HUES48 (cell line): Measurements from ENCODE around the gene DTYMK.

Experiments
- H3K27ac ChIP-seq: one replicate; pipeline ENCODE4 v1.7.0; 2013; ENCODE audit warnings: low read depth, low read length, inconsistent platforms
- H3K27me3 ChIP-seq: 2 replicates; pipeline ENCODE4 v1.6.1; 2013; ENCODE audit warnings: mild to moderate bottlenecking, low read length; ENCODE audit not compliant: control insufficient read depth, insufficient read depth
- H3K36me3 ChIP-seq: 2 replicates; pipeline ENCODE4 v1.6.1; 2013; ENCODE audit warnings: low read length; ENCODE audit not compliant: control insufficient read depth, insufficient read depth
- H3K4me1 ChIP-seq: 2 replicates; pipeline ENCODE4 v1.6.1; 2013; ENCODE audit warnings: mild to moderate bottlenecking, low read length; ENCODE audit not compliant: control insufficient read depth, insufficient read depth
- H3K4me3 ChIP-seq: 2 replicates; pipeline ENCODE4 v1.5.1; 2013; ENCODE audit warnings: mild to moderate bottlenecking, low read depth, low read length
- H3K9ac ChIP-seq: 2 replicates; pipeline ENCODE4 v1.6.1; 2013; ENCODE audit warnings: mild to moderate bottlenecking, low read depth, low read length, moderate library complexity
- H3K9me3 ChIP-seq: 2 replicates; pipeline ENCODE4 v1.6.1; 2013; ENCODE audit warnings: low read length; ENCODE audit not compliant: control insufficient read depth, insufficient read depth

Gene DTYMK

DNA sequence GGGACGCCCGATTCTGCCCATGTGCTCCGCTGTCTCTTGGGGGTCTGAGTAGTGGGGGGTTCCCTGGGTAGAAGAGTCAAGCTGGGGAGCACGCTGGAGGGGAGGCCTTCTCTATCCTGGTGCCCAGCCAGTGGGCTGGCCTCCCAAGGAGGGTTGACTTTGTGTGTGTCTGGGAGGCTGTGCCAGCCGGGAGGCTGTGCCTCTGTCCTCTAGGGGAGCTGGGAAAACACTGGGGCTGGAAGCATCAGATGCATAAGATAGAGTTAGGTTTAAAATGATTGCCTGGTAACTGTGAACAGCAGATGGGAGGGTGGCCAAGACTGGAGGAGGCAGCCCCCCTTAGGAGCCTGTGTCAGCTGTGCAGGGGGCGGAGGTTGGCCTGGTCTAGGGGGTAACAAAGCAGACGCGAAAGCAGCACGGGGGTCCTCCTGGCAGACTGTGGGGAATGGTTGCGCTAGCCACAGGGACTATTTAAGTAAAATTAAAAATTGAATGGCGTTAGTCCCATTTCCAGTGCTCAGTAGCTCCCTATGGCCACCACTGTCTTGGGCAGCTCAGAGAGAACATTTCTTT is 16.5 kb upstream of the DTYMK start:
- Histone ChIP-seq H3K9me3 (no peaks in the 10 kb centered on the region), H3K27ac (peak overlapping the region; percentile 78), H3K36me3 (peaks cover 35% of the 10 kb centered on the region), H3K9ac (peak overlapping the region; percentile 30; the same call in 1 of the 2 replicates), H3K27me3 (no peaks in the 10 kb centered on the region), H3K4me3 (peak overlapping the region; percentile 68), H3K4me1 (peaks cover 6% of the 10 kb centered on the region; the same call in 1 of the 2 replicates)

DNA sequence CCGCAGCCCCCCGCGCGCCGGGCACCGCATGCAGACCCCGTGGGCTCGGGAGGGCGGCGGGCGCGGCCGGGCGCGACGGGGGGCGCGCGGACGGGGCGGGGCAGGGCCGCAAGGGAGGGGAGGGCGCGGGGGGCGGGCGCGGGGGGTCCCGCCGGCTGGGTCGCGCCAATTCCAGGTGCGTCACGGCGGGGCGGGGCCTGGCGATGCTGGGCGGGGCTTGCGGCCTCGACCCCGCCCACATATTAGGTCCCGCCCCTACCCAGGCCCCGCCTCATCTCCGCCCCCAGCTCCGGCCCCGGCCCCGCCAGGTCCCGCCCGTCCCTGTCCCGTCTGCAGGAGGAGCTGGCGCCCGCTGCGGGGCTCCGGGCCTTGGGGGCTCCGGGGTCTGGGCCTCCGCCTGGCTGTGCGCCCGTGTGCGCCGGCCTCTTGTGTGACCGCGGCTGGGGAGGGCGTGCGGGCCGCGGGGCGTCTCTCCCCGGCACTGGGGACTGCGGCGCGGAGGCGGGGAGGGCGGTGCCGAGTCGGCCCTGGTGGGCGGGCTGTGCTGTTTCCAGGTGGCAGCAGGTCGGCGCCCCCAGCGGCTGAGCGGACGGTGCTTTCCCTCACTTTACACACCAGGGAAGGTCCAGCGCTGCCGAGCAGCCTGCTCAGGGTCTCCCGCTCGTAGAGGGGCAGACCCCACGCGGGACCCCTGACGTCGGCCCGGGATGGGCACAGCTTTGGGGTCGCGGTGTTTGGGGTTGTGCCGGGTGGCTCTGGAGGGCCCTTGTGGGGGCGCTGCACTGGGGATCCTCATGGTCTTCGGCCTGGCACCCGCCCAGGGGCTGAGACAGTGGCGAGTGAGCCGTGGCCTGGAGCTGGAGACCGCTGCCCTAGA is 15.8 kb upstream of the DTYMK start:
- Histone ChIP-seq H3K9me3 (no peaks in the 10 kb centered on the region), H3K27ac (peak overlapping the region; percentile 98), H3K4me1 (peaks cover 6% of the 10 kb centered on the region; the same call in 1 of the 2 replicates), H3K4me3 (peak overlapping the region; percentile 83), H3K9ac (peak overlapping the region; percentile 66; the same call in 1 of the 2 replicates), H3K36me3 (peaks cover 29% of the 10 kb centered on the region), H3K27me3 (no peaks in the 10 kb centered on the region)

DNA sequence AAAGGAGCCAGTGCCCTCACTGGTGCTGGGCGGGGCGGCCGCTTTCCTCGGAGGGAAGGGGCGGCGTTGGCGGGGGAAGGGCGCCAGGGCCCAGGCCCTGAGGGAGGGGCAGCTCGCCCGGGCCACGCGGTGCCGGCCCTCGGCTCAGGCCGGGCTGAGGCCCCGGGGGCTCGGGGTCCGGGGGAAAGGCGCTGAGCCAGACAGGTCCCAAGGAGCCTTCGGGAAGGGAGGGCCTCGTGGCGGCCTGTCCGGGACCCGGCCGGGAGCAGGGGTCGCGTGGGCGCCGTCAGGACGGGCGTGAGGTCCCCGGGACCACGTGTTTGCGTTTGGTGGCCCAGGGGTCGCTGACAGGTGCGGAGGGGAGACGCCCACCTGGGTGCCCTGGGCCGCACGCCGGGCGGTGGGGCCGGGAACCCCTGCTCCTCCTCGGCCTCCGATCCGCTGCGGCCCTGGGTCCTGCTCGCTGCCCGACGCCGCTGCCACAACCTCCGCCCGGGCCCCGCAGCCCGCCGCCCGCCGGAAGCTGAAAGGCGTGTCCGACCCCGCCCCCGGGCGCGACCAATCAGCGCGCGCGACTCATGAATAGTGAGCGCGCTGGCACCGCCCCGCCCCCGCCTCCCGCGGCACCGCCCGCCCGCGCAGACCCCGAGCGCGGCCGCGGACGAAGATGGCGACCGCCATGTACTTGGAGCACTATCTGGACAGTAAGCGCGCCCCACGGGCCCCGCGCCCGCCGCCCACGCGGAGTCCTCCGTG is 15.0 kb upstream of the DTYMK start, which contains the start of gene ING5:
TSS of gene ING5 (plus strand) at position 641 of the 756 bp plus-strand sequence. CDS start at position 668, 27 bp downstream.
- peaks cover 23% of the 10 kb centered on the region for H3K36me3 ChIP-seq
- H3K27me3 ChIP-seq = no peaks in the 10 kb centered on the region
- no peaks in the 10 kb centered on the region for H3K9me3 ChIP-seq
- peak within 1 kb of the TSS; percentile 98 for H3K27ac ChIP-seq
- H3K9ac ChIP-seq = peak within 1 kb of the TSS; percentile 98
- H3K4me1 ChIP-seq = peaks cover 6% of the 10 kb centered on the region; the same call in 1 of the 2 replicates
- peak within 1 kb of the TSS; percentile 83 for H3K4me3 ChIP-seq

DNA sequence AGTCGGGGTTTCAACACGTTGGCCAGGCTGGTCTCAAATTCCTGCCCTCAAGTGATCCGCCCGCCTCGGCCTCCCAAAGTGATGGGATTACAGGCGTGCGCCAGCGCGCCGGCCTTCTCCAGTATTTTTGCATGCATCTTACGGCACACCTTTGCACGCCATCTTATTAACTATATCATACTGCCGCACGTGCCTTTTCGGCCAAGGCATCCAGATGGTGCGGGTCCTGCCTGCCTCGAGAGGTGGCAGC is 14.5 kb upstream of the DTYMK start:
- H3K9me3 ChIP-seq = no peaks in the 10 kb centered on the region
- no peaks in the 10 kb centered on the region for H3K27me3 ChIP-seq
- peak overlapping the region; percentile 98 for H3K9ac ChIP-seq
- H3K27ac ChIP-seq = peak overlapping the region; percentile 98
- H3K4me1 ChIP-seq = peaks cover 6% of the 10 kb centered on the region; the same call in 1 of the 2 replicates
- peaks cover 19% of the 10 kb centered on the region for H3K36me3 ChIP-seq
- H3K4me3 ChIP-seq = peak overlapping the region; percentile 83

DNA sequence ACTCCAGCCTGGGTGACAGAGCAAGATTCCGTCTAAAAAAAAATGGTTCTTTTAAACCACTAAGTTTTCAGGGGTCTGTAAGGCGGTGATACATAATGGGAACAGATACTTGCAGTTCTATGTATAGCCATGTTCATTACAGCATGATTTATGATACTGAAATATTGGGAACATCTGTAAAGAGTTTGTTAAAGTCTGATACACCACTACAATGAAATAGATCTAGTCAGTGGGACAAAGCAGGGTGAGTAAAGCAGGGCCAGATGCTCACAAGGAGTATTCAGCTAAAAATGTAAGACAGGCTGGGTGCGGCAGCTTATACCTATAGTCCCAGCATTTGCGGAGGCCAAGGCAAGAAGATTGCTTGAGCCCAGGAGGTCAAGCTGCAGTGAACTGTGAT is 9.0 kb upstream of the DTYMK start:
- H3K4me3 ChIP-seq = no peak overlapping the region
- peaks cover 27% of the 10 kb centered on the region for H3K36me3 ChIP-seq
- no peak overlapping the region for H3K9ac ChIP-seq
- H3K27me3 ChIP-seq = no peaks in the 10 kb centered on the region
- H3K27ac ChIP-seq = no peak overlapping the region
- H3K4me1 ChIP-seq = no peaks in the 10 kb centered on the region
- H3K9me3 ChIP-seq = no peaks in the 10 kb centered on the region

DNA sequence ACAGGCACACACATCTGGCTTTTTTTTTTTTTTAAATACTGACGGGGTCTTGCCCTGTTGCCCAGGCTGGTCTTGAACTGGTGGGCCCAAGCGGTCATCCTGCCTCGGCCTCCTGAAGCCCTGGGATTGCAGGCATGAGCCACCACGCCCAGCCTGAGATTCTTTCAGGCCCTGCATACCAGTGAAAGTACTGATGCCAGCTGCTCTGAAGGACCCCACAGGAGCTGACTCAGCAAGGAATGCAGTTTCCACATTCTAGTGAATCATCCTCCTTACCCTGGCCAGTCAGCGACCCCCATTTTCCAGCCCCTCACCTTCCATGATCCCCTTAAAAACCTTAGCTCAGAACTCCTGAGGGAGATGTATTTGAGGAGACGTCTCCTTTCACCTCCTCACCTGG is 5.8 kb upstream of the DTYMK start:
- Histone ChIP-seq H3K27ac (no peak overlapping the region), H3K36me3 (peaks cover 43% of the 10 kb centered on the region)

DNA sequence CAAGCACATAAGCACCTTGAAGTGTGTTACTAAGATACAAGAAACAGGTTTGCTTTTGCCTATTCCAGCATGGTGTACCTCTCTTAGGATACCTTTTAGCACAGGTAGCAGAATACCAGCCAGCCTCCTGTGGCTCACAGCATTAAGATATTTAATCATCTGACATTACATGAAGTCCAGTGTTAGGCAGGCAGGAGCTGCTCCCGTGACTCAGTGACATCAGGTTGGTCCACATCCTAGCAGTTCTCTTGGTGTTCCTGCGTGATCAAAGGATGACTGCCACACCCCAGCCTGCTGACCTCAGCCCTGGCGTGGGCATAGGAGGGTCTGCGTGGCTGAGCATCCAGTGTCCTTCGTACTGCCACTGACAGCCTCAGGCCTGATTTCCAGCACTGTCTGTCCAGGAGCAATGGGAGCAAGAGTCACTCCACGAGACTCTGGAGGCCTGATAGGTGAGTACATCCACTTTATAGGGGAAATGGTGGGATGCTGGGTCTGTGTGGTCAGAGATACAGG is 3.6 kb upstream of the DTYMK start:
- H3K27ac ChIP-seq = no peak overlapping the region
- peaks cover 7% of the 10 kb centered on the region for H3K4me1 ChIP-seq
- H3K36me3 ChIP-seq = peaks cover 43% of the 10 kb centered on the region
- no peak overlapping the region for H3K9ac ChIP-seq
- H3K4me3 ChIP-seq = no peak overlapping the region
- no peaks in the 10 kb centered on the region for H3K9me3 ChIP-seq
- no peaks in the 10 kb centered on the region for H3K27me3 ChIP-seq

More for the DNA sequence above, 5.8 kb upstream of the DTYMK start:
- no peaks in the 10 kb centered on the region for H3K27me3 ChIP-seq
- no peak overlapping the region for H3K9ac ChIP-seq
- H3K9me3 ChIP-seq = no peaks in the 10 kb centered on the region
- no peak overlapping the region for H3K4me3 ChIP-seq
- peaks cover 7% of the 10 kb centered on the region for H3K4me1 ChIP-seq

DNA sequence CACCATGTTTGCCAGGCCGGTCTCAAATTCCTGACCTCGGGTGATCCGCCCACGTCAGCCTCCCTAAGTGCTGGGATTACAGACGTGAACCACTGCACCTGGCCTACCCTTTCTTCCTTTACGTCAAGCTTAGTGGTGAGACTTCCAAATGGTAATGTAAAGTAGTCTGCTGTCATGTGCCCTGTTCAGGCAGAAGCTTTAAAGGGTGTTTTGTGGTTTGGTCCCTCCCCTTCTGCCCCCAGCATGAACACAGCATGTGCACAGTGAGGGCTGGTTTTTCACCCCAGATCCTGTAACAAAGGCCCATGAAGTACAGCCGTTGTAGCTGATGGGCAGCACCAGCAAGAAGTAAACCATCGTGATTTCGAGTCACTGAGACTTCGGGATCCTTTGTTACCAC is 2.7 kb upstream of the DTYMK start:
- Histone ChIP-seq H3K9ac (no peak overlapping the region), H3K36me3 (peaks cover 45% of the 10 kb centered on the region), H3K4me1 (peaks cover 7% of the 10 kb centered on the region), H3K4me3 (no peak overlapping the region), H3K27ac (no peak overlapping the region), H3K27me3 (no peaks in the 10 kb centered on the region), H3K9me3 (no peaks in the 10 kb centered on the region)

DNA sequence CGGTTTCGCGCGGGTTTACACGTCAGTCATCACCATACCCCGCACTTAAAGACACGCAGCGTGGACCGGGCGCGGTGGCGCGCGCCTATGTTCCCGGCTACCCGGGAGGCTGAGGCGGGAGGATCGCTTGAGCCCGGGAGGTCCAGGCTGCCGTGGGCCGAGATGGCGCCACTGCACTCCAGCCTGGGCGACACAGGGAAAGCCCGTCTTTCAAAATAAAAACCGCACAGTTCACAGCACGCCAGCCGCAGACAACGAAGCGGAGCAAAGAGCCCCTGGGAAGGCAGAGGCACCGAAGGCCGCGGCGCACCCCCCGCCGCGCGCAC is 328 bp downstream of the DTYMK start:
- Histone ChIP-seq H3K4me3 (peak overlapping the region; percentile 90), H3K9me3 (no peaks in the 10 kb centered on the region), H3K4me1 (peaks cover 7% of the 10 kb centered on the region), H3K27me3 (no peaks in the 10 kb centered on the region), H3K36me3 (peaks cover 62% of the 10 kb centered on the region), H3K9ac (peak overlapping the region; percentile 88), H3K27ac (peak overlapping the region; percentile 87)

DNA sequence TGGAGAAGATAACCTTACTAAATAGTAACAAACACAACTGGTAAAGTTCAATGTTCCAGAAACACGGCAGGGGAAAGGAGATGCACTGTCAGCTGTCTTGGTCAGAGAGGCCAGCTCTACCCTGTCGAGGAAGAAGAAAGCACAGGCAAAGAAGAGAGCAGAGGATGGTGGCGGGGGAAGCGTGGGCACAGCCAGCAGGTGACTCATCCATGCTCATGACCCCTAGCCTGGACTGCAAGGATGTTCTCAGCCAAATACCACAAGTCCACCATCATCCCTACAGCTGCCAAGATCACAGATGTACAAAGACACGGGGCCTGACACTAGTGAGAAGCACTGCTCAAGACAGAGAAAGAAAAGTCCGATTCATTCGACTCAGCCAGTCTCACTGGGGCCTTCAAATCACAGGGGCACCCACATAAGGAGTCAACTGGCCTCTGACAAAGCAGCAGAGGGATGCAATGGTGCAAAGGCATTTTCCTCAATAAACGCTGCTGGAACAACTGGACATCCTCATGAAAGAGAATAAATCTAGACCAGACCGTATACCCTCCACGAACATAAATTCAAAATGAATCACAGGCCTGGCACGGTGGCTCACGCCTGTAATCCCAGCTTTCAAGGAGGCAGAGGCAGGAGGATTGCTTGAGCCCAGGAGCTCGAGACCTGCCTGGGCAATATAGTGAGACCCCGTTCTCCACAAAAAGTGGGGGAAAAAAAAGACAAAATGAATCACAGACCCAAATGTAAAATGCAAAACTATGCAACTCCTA is 5.6 kb downstream of the DTYMK start:
- no peaks in the 10 kb centered on the region for H3K4me1 ChIP-seq
- H3K4me3 ChIP-seq = no peak overlapping the region
- peaks cover 94% of the 10 kb centered on the region for H3K36me3 ChIP-seq
- H3K9ac ChIP-seq = no peak overlapping the region
- no peaks in the 10 kb centered on the region for H3K9me3 ChIP-seq
- H3K27ac ChIP-seq = no peak overlapping the region
- no peaks in the 10 kb centered on the region for H3K27me3 ChIP-seq
